Measurements from ENCODE around the gene SRL. TPM values are rescaled to one million over a fixed set of nuclear protein-coding genes. Genes with fewer than 3 reads are reported as not detected.
"Not testable (repeated sequence)": the region's sequence is repeated elsewhere in the genome, so short reads cannot be mapped to it uniquely, and the experiment has no call there.

The SRL gene
- total and polyA plus RNA-seq, 4 donors = 0.14 to 0.22 (median 0.17) TPM

DNA sequence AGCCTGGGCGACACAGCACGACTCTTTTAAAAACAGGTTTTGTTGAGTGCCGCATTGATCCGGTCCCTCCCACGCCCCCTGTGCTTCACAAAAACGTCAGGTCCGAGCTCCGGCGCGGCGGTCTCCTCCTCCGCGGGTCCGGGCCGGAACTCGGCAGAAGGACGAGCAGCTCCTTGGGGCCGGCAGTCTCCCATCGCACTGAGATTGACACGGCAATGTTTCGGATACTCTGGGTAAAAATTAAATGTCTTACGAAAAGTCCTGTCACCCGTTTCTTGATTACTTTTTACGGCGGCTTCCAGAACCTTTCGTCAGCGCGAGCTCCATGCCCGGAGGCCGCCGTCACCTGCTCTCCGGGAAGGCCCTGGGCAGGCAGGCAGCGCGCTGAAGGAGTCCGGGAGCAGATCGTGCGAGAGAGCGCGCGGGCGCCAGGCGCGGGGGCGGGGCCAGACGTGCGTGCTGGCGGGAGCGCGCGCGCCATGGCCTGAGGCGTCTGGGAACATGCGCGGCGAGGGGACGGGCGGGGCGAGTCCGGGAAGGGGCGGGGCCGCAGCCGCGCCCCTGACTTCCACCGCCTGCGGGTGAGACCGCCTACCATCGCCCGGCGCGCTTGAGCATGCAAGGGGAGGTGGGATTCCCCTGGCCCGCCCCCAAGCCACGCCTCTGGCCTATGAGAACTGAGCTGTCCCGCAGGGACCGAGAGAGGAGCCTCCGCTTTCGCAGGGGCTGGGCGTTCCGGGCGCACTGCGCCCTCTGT is 11.7 kb upstream of the SRL start (continued):
- TF ChIP-seq TAF1 (conservative IDR thresholded peaks at IDR 0.05) (peak; percentile 77), HNF4G (IDR thresholded peaks at IDR 0.05) (no peak), JUND (IDR thresholded peaks at IDR 0.05) (no peak)
- TF ChIP-seq, protein P1, sequence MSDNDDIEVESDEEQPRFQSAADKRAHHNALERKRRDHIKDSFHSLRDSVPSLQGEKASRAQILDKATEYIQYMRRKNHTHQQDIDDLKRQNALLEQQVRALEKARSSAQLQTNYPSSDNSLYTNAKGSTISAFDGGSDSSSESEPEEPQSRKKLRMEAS (IDR thresholded peaks at IDR 0.05) = peak; percentile 35

DNA sequence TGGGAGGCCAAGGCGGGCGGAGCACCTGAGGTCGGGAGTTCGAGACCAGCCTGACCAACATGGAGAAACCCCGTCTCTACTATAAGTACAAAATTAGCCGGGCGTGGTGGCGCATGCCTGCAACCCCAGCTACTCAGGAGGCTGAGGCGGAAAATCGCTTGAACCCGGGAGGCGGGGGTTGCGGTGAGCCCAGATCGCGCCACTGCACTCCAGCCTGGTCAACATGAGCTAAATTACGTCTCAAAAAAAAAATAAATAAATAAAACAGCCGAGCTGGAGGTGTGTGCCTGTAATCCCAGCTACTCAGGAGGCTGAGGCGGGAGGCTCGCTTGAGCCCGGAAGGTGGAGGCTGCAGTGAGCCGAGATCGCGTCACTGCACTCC is 11.1 kb upstream of the SRL start:
- DNase-seq (ENCODE audit: low spot score); H3K36me3 ChIP-seq (ENCODE audit: control insufficient read depth in 4 of 4, insufficient read depth in 3 of 4, low read depth in 1 of 4, low read length in 3 of 4); H3K27me3 ChIP-seq (ENCODE audit: control insufficient read depth in 4 of 4, insufficient read depth in 4 of 4, low read length in 3 of 4); H3K9me3 ChIP-seq (ENCODE audit: control insufficient read depth in 4 of 4, low read length in 3 of 4); H3K4me1 ChIP-seq (ENCODE audit: control insufficient read depth in 4 of 4, insufficient read depth in 4 of 4, low read length in 3 of 4): not testable (repeated sequence)
- H3K4me3 ChIP-seq (ENCODE audit: low read depth in 1 of 3, low read length in 3 of 3) = peak overlapping the region; percentile 43 to 79 (median 71)
- peak overlapping the region; percentile 87 to 92 for H3K9ac ChIP-seq (ENCODE audit: low read depth in 1 of 2, low read length in 2 of 2)
- H3K27ac ChIP-seq (ENCODE audit: low read depth in 1 of 2, low read length in 2 of 2) = peak overlapping the region; percentile 96
- WGBS = 63% methylated on average over 23 of the region's 23 CpGs

DNA sequence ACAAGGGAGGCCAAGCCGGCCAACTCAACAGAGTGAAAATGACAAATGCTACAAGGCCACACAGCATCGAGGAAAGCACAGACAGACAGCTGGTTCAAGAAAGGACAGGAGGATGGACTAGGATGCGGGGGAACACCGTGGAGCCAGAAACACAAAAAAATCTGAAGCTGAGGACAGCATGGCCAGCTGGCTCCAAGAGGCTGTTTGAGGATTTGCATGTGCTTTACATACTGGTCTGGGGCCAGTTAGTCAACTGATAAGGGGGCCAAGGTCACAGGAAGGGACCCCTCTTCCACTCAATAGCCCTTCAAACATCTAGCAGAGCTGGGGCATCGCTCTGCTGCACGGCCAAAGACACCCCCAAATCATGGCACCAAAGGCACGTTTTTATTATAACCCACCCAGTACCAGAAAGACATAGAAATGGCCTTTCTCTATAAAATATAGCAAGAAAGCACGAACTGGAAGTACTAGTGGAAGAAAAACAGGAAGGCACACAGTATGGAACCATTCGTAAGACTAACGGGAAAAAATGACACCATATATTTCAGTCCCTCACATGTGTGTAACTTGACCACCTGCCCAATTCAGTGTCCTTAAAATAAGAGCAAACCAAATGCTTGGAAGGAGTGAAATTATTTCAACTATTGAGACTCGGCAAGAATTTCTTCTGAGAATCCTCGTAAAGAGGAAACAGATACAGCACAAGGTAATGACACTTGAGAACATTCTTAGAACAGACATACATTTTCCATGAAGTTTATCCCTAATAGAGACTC is 7.8 kb upstream of the SRL start:
- Histone ChIP-seq H3K27ac (ENCODE audit: low read depth in 1 of 2, low read length in 2 of 2) (no peak overlapping the region), H3K9ac (ENCODE audit: low read depth in 1 of 2, low read length in 2 of 2) (no peak overlapping the region), H3K4me1 (ENCODE audit: control insufficient read depth in 4 of 4, insufficient read depth in 4 of 4, low read length in 3 of 4) (peaks cover 0 to 2% (median 0%) of the 10 kb centered on the region in 4 donors), H3K27me3 (ENCODE audit: control insufficient read depth in 4 of 4, insufficient read depth in 4 of 4, low read length in 3 of 4) (no peaks in the 10 kb centered on the region), H3K36me3 (ENCODE audit: control insufficient read depth in 4 of 4, insufficient read depth in 3 of 4, low read depth in 1 of 4, low read length in 3 of 4) (no peaks in the 10 kb centered on the region), H3K4me3 (ENCODE audit: low read depth in 1 of 3, low read length in 3 of 3) (no peak overlapping the region), H3K9me3 (ENCODE audit: control insufficient read depth in 4 of 4, low read length in 3 of 4) (no peaks in the 10 kb centered on the region)
- TF ChIP-seq JUND (IDR thresholded peaks at IDR 0.05) = no peak
- TF ChIP-seq, protein P2, sequence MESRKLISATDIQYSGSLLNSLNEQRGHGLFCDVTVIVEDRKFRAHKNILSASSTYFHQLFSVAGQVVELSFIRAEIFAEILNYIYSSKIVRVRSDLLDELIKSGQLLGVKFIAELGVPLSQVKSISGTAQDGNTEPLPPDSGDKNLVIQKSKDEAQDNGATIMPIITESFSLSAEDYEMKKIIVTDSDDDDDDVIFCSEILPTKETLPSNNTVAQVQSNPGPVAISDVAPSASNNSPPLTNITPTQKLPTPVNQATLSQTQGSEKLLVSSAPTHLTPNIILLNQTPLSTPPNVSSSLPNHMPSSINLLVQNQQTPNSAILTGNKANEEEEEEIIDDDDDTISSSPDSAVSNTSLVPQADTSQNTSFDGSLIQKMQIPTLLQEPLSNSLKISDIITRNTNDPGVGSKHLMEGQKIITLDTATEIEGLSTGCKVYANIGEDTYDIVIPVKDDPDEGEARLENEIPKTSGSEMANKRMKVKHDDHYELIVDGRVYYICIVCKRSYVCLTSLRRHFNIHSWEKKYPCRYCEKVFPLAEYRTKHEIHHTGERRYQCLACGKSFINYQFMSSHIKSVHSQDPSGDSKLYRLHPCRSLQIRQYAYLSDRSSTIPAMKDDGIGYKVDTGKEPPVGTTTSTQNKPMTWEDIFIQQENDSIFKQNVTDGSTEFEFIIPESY (IDR thresholded peaks at IDR 0.05) = no peak
- no peak for TF ChIP-seq SP1 (IDR thresholded peaks at IDR 0.05)
- DNase-seq (ENCODE audit: low spot score) = no peak
- WGBS = 89% methylated on average over 12 of the region's 12 CpGs

GRCh38 chr16:4247460-4247784 is 5.5 kb upstream of the SRL start:
- DNase-seq (ENCODE audit: low spot score) = no peak
- 86% methylated on average over 7 of the region's 7 CpGs for WGBS
- Histone ChIP-seq H3K9me3 (ENCODE audit: control insufficient read depth in 4 of 4, low read length in 3 of 4) (no peaks in the 10 kb centered on the region), H3K27ac (ENCODE audit: low read depth in 1 of 2, low read length in 2 of 2) (no peak overlapping the region), H3K27me3 (ENCODE audit: control insufficient read depth in 4 of 4, insufficient read depth in 4 of 4, low read length in 3 of 4) (no peaks in the 10 kb centered on the region), H3K36me3 (ENCODE audit: control insufficient read depth in 4 of 4, insufficient read depth in 3 of 4, low read depth in 1 of 4, low read length in 3 of 4) (no peaks in the 10 kb centered on the region), H3K9ac (ENCODE audit: low read depth in 1 of 2, low read length in 2 of 2) (no peak overlapping the region), H3K4me1 (ENCODE audit: control insufficient read depth in 4 of 4, insufficient read depth in 4 of 4, low read length in 3 of 4) (no peaks in the 10 kb centered on the region), H3K4me3 (ENCODE audit: low read depth in 1 of 3, low read length in 3 of 3) (no peak overlapping the region)
- TF ChIP-seq GABPA (IDR thresholded peaks at IDR 0.05 in 1 of 2, conservative IDR thresholded peaks at IDR 0.05 in 1 of 2) = no peak
- TF ChIP-seq TAF1 (conservative IDR thresholded peaks at IDR 0.05) = no peak
- no peak for TF ChIP-seq FOXA2 (IDR thresholded peaks at IDR 0.05)
- TF ChIP-seq FOXA1 (IDR thresholded peaks at IDR 0.05) = no peak
- TF ChIP-seq YY1 (IDR thresholded peaks at IDR 0.05) = no peak
- TF ChIP-seq EGR1 (IDR thresholded peaks at IDR 0.05; ENCODE audit: low read depth in 2 of 2) = no peak
- TF ChIP-seq RXRA (IDR thresholded peaks at IDR 0.05) = no peak
- TF ChIP-seq JUND (IDR thresholded peaks at IDR 0.05) = no peak
- TF ChIP-seq, protein P1 (IDR thresholded peaks at IDR 0.05) = no peak
- no peak for TF ChIP-seq RAD21 (IDR thresholded peaks at IDR 0.05)
- TF ChIP-seq ATF3 (IDR thresholded peaks at IDR 0.05) = no peak
- TF ChIP-seq HNF4G (IDR thresholded peaks at IDR 0.05) = no peak
- no peak for TF ChIP-seq REST (IDR thresholded peaks at IDR 0.05)
- TF ChIP-seq, protein P3, sequence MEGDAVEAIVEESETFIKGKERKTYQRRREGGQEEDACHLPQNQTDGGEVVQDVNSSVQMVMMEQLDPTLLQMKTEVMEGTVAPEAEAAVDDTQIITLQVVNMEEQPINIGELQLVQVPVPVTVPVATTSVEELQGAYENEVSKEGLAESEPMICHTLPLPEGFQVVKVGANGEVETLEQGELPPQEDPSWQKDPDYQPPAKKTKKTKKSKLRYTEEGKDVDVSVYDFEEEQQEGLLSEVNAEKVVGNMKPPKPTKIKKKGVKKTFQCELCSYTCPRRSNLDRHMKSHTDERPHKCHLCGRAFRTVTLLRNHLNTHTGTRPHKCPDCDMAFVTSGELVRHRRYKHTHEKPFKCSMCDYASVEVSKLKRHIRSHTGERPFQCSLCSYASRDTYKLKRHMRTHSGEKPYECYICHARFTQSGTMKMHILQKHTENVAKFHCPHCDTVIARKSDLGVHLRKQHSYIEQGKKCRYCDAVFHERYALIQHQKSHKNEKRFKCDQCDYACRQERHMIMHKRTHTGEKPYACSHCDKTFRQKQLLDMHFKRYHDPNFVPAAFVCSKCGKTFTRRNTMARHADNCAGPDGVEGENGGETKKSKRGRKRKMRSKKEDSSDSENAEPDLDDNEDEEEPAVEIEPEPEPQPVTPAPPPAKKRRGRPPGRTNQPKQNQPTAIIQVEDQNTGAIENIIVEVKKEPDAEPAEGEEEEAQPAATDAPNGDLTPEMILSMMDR (IDR thresholded peaks at IDR 0.05; ENCODE audit: low read depth, low read length, missing input control) = no peak
- TF ChIP-seq HNF4A (conservative IDR thresholded peaks at IDR 0.05) = no peak

Measured in liver (tissue), 9 donors.